Fibroblast of lung (primary cell): Measurements from ENCODE around the gene FBXO7. TPM values are rescaled to one million over a fixed set of nuclear protein-coding genes. Genes with fewer than 3 reads are reported as not detected.

ENCODE experiments used
- DNase-seq, 2 donors: peaks; one replicate each; pipeline versions ENCODE4 v3.0.0 to v3.0.0-alpha.2; 2010; ENCODE audit warnings: low read depth in 2 of 2
- H2AFZ ChIP-seq: 2 replicates; pipeline ENCODE4 v1.5.1; 2012; ENCODE audit warnings: low read length, control low read depth, inconsistent platforms
- H3K27ac ChIP-seq: 2 replicates; pipeline ENCODE4 v1.5.1; 2011; ENCODE audit warnings: low read length, control low read depth; ENCODE audit not compliant: insufficient read depth
- H3K27me3 ChIP-seq: 2 replicates; pipeline ENCODE4 v1.5.1; 2011; ENCODE audit warnings: mild to moderate bottlenecking, low read length; ENCODE audit not compliant: control insufficient read depth, insufficient read depth
- H3K36me3 ChIP-seq: 2 replicates; pipeline ENCODE4 v1.5.1; 2011; ENCODE audit warnings: low read length; ENCODE audit not compliant: control insufficient read depth, insufficient read depth
- H3K4me1 ChIP-seq: 2 replicates; pipeline ENCODE4 v1.5.1; 2011; ENCODE audit warnings: low read length; ENCODE audit not compliant: control insufficient read depth, insufficient read depth; ENCODE audit errors: extremely low read depth
- H3K4me2 ChIP-seq: 2 replicates; pipeline ENCODE4 v1.5.1; 2011; ENCODE audit warnings: low read length, control low read depth; ENCODE audit not compliant: insufficient read depth; ENCODE audit errors: extremely low read depth
- H3K4me3 ChIP-seq, 4 experiments: fragments of 200-600 bp in 1 of 4; sonication (generic) in 1 of 4; replicated peaks in 1 of 4; 2 replicates each; pipeline ENCODE4 v1.5.1; 2011 to 2016; ENCODE audit warnings: low read length in 4 of 4, low read depth in 3 of 4, mild to moderate bottlenecking in 3 of 4, control low read depth in 2 of 4, inconsistent platforms in 1 of 4, mixed read lengths in 1 of 4; ENCODE audit not compliant: insufficient read depth in 1 of 4; ENCODE audit errors: control extremely low read depth in 1 of 4
- H3K79me2 ChIP-seq: 2 replicates; pipeline ENCODE4 v1.5.1; 2012; ENCODE audit warnings: mild to moderate bottlenecking, low read length, inconsistent platforms; ENCODE audit not compliant: control insufficient read depth, insufficient read depth
- H3K9ac ChIP-seq: 2 replicates; pipeline ENCODE4 v1.5.1; 2011; ENCODE audit warnings: mild to moderate bottlenecking, low read length, control low read depth; ENCODE audit not compliant: insufficient read depth
- H3K9me3 ChIP-seq: 2 replicates; pipeline ENCODE4 v1.5.1; 2012; ENCODE audit warnings: low read depth, low read length; ENCODE audit not compliant: control insufficient read depth, insufficient read depth
- H4K20me1 ChIP-seq: 2 replicates; pipeline ENCODE4 v1.5.1; 2011; ENCODE audit warnings: low read length; ENCODE audit not compliant: control insufficient read depth, insufficient read depth; ENCODE audit errors: extremely low read depth
- EZH2 ChIP-seq: IDR thresholded peaks from 2 replicates; pipeline ENCODE4 v1.5.1; 2012; ENCODE audit warnings: low read length, control low read depth, mild to moderate bottlenecking; ENCODE audit errors: missing control alignments
- polyA plus RNA-seq, 2 donors: library from polyadenylated mRNA; depleted of rRNA in 1 of 2; stranded (reverse) in 1 of 2; unstranded in 1 of 2; fragments of >200 nt; gene quantifications; 2 replicates each; pipeline ENCODE4 v1.2.1, GENCODE V29; 2011 to 2012; ENCODE audit warnings: missing spikeins in 1 of 2
- total RNA-seq: library from RNA; depleted of rRNA; stranded (reverse); fragments of >200 nt; gene quantifications from 2 replicates; pipeline ENCODE4 v1.2.1, GENCODE V29; 2014
- TF ChIP-seq, protein P1 (sequence below), 2 donors: IDR thresholded peaks in 1 of 2; conservative IDR thresholded peaks in 1 of 2; 1 replicate in 1 of 2; 2 replicates in 1 of 2; pipeline ENCODE4 v1.5.1; 2011 to 2012; ENCODE audit warnings: low read length in 2 of 2, control low read depth in 1 of 2, inconsistent platforms in 1 of 2, low read depth in 1 of 2, mild to moderate bottlenecking in 1 of 2

The FBXO7 gene
- total and polyA plus RNA-seq, 2 donors (not counting 1 experiment from before 2014, with no cell fraction given) = 51.2 to 130 TPM

DNA sequence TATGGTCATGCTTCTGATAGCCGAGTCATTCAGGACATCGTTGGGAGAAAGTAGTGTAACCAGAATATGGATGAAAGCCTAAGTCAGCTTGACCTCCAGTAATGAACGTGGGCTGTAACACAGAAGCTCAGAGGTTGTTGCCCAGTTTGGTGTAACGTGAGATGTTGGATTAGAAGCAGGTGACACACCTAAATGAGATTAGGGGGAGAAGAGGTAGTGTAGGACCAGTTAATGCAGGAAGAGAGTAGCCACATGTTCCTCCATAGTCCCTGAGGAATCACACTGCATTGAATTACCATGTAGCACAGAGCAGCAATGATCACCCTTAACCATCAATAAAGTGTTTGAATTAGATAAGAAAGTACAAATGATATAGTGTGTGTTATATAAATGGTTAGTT is 20.4 kb downstream of the FBXO7 start:
- Histone ChIP-seq H2AFZ (no peak overlapping the region), H3K4me2 (no peak overlapping the region), H3K27ac (no peak overlapping the region), H3K79me2 (no peaks in the 10 kb centered on the region), H3K4me1 (no peaks in the 10 kb centered on the region), H4K20me1 (no peaks in the 10 kb centered on the region), H3K4me3 (no peak overlapping the region), H3K27me3 (no peaks in the 10 kb centered on the region), H3K36me3 (peaks cover 10% of the 10 kb centered on the region), H3K9ac (no peak overlapping the region), H3K9me3 (no peaks in the 10 kb centered on the region)
- no peak for DNase-seq
- TF ChIP-seq, protein P1, sequence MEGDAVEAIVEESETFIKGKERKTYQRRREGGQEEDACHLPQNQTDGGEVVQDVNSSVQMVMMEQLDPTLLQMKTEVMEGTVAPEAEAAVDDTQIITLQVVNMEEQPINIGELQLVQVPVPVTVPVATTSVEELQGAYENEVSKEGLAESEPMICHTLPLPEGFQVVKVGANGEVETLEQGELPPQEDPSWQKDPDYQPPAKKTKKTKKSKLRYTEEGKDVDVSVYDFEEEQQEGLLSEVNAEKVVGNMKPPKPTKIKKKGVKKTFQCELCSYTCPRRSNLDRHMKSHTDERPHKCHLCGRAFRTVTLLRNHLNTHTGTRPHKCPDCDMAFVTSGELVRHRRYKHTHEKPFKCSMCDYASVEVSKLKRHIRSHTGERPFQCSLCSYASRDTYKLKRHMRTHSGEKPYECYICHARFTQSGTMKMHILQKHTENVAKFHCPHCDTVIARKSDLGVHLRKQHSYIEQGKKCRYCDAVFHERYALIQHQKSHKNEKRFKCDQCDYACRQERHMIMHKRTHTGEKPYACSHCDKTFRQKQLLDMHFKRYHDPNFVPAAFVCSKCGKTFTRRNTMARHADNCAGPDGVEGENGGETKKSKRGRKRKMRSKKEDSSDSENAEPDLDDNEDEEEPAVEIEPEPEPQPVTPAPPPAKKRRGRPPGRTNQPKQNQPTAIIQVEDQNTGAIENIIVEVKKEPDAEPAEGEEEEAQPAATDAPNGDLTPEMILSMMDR (conservative IDR thresholded peaks at IDR 0.05 in 1 of 2, IDR thresholded peaks at IDR 0.05 in 1 of 2; ENCODE audit: low read depth in 1 of 2, low read length in 2 of 2) = no peak
- no peak for TF ChIP-seq EZH2

DNA sequence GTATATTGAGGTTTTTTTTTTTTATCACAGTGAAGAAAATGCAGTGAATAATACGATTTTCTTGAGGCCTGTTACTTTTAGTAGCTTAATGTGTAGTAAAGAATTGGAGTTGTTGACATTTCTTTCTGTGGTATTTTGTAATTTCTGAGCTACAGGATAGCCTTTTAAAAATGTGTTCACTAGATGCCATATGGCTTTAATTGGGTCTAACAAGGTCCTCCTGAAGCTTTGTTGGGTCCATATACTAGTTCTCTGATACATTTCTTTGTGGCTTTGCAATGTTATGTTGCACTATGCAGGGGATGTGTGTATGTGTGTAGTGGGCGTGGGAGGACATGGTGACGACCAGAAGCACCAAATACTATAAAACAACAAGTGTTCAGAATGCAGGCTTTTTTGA is 25.1 kb downstream of the FBXO7 start:
- Histone ChIP-seq H4K20me1 (no peaks in the 10 kb centered on the region), H3K4me3 (no peak overlapping the region), H3K36me3 (peaks cover 5% of the 10 kb centered on the region), H2AFZ (no peak overlapping the region), H3K27me3 (no peaks in the 10 kb centered on the region), H3K27ac (no peak overlapping the region), H3K79me2 (no peaks in the 10 kb centered on the region), H3K4me2 (no peak overlapping the region), H3K9me3 (no peaks in the 10 kb centered on the region), H3K4me1 (no peaks in the 10 kb centered on the region), H3K9ac (no peak overlapping the region)
- no peak for DNase-seq
- TF ChIP-seq EZH2 = no peak
- TF ChIP-seq, protein P1 (conservative IDR thresholded peaks at IDR 0.05 in 1 of 2, IDR thresholded peaks at IDR 0.05 in 1 of 2; ENCODE audit: low read depth in 1 of 2, low read length in 2 of 2) = no peak

DNA sequence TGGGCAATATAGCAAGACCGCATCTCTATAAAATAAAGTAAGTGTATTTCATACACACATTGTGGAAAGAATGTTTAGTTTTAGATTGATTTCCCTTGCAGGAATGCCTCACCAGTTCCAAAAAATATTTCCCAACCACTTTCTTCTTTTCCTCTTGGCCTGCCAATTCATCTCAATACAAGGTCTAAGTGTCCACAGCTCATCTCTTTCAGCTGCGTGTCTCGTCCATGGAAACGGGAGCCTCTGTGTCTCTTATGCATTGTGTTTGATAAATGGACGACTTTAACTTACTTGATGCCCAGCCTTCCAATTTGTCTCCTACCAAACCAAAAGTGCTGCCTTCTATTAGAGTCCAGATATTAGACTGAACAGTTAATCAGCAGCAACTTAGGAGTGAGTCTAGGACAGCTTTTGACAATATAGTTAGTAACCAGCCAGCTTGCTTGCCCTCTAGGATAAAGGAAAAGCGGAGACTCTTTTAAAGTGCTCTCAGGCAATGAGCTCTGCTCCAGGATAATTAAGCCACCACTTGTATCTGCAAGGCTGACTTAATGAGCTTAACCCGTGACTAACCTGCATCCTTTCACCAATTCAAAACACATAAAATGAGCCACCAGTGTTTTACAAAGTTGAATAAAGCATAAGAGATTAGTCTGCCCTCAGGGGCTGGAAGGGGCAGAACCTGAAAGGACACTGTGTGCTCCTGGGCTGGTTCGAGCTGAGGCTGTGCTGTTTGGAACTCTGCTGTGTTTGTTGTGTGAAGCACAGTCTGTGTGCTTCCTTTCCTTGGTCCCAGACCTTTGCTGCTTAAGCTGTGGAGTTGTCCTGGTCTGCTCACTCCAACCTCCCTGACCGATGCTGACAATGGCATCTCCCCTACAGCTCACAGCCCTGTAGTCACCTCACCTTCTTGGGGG is 27.5 kb downstream of the FBXO7 start:
- H2AFZ ChIP-seq = no peak overlapping the region
- peak in 1 of 2 donors; percentile 7 for DNase-seq

More for the DNA sequence above, 27.5 kb downstream of the FBXO7 start:
- TF ChIP-seq, protein P1 (conservative IDR thresholded peaks at IDR 0.05 in 1 of 2, IDR thresholded peaks at IDR 0.05 in 1 of 2; ENCODE audit: low read depth in 1 of 2, low read length in 2 of 2) = no peak
- no peak for TF ChIP-seq EZH2
- no peaks in the 10 kb centered on the region for H3K79me2 ChIP-seq
- H3K4me2 ChIP-seq = no peak overlapping the region
- no peak overlapping the region for H3K4me3 ChIP-seq
- H3K4me1 ChIP-seq = no peaks in the 10 kb centered on the region
- no peak overlapping the region for H3K9ac ChIP-seq
- no peaks in the 10 kb centered on the region for H3K27me3 ChIP-seq
- no peaks in the 10 kb centered on the region for H3K9me3 ChIP-seq
- no peak overlapping the region for H3K27ac ChIP-seq
- no peaks in the 10 kb centered on the region for H4K20me1 ChIP-seq
- peaks cover 3% of the 10 kb centered on the region for H3K36me3 ChIP-seq
